Measurements from ENCODE around the gene BECN2.

BECN2 gene, protein sequence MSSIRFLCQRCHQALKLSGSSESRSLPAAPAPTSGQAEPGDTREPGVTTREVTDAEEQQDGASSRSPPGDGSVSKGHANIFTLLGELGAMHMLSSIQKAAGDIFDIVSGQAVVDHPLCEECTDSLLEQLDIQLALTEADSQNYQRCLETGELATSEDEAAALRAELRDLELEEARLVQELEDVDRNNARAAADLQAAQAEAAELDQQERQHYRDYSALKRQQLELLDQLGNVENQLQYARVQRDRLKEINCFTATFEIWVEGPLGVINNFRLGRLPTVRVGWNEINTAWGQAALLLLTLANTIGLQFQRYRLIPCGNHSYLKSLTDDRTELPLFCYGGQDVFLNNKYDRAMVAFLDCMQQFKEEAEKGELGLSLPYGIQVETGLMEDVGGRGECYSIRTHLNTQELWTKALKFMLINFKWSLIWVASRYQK

DNA sequence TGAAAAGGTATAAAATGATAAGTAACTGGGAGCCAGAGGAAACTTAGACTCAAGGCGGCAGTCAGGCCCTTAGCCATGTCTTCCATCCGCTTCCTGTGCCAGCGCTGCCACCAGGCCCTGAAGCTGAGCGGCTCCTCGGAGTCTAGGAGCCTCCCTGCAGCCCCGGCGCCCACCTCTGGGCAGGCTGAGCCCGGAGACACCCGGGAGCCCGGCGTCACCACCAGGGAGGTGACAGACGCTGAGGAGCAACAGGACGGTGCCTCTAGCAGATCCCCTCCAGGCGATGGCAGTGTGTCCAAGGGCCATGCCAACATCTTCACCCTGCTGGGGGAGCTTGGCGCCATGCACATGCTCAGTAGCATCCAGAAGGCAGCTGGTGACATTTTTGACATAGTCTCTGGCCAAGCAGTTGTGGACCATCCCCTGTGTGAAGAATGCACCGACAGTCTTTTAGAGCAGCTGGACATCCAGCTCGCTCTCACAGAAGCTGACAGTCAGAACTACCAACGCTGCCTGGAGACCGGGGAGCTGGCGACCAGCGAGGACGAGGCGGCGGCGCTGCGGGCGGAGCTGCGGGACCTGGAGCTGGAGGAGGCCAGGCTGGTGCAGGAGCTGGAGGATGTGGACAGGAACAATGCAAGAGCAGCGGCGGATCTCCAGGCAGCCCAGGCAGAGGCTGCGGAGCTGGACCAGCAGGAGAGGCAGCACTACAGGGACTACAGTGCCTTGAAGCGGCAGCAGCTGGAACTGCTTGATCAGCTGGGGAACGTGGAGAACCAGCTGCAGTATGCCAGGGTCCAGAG, at the start of gene BECN2:
Gene BECN2, plus strand, starts transcription at position 76 of the 803 bp plus-strand sequence. Its CDS starts 0 bp downstream, at position 76.
- no peak for DNase-seq (ENCODE audit: low spot score)

GRCh38 chr1:241916196-241916595, 41.4 kb upstream of the BECN2 start:
- no peak for DNase-seq (ENCODE audit: low spot score)

DNA sequence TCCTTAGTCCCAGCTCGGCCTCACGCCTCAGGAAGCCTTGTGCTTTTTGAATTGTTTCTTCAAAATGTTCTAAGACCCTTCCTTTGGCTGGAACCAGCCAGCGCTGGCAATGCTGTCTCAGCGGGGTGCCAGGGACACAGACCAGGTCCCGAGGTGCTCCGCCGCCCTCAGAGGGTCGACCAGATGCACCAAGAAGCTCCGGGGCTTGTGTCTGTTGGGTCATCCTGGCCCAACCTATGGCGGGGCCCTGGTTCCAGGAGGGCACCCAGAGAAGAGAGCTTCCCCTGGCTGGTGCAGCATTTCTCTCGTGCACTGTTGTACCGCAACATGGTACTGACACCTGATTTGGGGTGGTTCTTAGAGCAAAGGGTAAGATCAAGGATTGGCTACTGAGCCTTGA, 40.1 kb upstream of the BECN2 start:
- no peak for DNase-seq (ENCODE audit: low spot score)

- no peak for DNase-seq (ENCODE audit: low spot score)
These were observed 38.7 kb upstream of the BECN2 start for GRCh38 chr1:241918879-241919278.

- DNase-seq (ENCODE audit: low spot score): no peak
These were observed 33.3 kb upstream of the BECN2 start for GRCh38 chr1:241924080-241924808.

- DNase-seq (ENCODE audit: low spot score): no peak
These were observed 31.4 kb upstream of the BECN2 start for GRCh38 chr1:241926141-241926540.

GRCh38 chr1:241927321-241927720, 30.2 kb upstream of the BECN2 start:
- DNase-seq (ENCODE audit: low spot score): no peak

DNA sequence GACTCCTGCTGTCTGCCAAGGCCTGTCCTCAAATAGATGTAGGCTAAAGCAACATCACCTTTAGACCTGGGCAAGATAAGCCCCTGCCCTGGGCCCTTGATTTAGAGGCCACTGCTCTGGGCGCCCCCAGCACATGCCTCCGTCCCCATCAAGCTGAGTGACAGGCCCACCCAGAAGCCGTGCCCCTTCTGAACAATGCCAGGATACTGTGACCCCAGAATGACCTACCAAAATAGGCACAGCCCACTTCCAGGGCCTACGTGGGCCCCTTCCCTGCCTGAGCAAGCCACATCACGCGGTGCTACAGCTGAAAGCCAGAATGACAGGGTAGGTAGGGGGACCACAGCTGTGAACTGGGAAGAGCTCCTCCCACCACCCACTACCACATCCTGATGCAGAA, 24.7 kb upstream of the BECN2 start:
- no peak for DNase-seq (ENCODE audit: low spot score)

DNA sequence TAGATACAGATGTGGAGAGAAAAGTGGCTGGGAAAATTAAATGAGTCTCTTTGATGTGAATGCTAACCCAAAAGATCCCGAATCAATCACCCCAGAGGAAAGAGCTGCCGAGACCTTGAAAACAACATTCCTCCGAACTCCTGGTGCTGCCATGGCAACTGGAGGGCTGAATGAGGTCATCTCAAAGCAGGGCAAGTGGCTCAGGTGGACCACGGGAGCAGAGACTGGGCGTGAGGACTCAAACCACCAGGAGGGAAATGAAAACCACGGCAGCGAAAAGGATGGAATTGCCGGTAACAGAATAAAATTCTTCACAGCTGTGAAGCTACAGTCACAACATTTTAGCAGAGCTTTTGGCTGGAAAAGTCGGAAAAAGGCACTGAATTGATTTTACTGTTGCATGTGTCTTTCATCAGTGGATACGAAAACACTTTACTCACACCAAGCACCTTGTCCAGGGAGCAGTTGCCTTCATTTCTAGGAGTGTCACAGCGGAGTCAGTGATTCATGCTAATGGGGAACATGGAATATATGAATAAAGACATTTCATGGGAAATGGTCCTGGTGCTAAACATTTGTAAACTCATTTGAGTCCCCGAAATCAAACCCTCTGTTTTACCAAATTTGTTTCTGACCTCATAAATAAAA, 23.2 kb upstream of the BECN2 start:
- DNase-seq (ENCODE audit: low spot score): no peak

DNA sequence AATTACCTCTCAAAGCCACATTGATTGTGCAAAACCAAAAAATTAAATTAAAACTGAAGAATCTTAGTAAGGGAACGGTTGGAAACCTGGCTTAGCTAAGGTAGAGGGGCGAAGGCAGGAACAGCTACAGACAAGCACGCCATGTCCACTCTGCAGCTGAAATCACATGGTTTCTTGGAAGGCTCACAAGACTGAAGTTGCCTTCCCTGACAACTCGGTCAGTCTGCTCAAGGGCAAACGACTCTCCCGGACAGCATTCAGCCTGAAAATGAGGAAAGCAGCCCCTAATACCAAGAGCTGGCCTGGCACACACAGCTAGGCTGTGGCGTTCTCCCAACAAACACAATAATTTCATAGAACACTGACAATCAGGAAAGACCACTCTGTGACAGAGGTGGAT, 22.7 kb upstream of the BECN2 start:
- DNase-seq (ENCODE audit: low spot score): no peak

DNA sequence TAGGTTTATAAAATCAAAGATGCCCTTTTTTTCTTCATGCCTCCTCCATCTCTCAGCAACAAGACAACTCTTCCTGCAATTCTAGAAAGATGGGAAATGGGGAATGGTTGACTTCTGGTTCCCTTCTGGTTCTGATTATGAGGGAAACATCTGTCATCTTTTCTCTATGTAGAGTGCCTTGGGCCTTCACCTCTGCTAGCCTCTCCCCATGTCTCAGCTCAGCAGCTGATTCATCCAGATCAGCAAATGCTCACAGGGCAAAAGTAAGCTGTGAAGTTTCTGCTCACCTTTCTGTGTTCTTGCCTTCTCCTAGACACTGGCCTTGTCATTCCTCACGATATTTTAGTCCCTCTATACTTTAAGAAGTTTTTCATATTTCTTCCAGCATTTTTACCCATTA, 17.8 kb upstream of the BECN2 start:
- DNase-seq (ENCODE audit: low spot score): no peak

GRCh38 chr1:241942738-241943137, 14.8 kb upstream of the BECN2 start:
- no peak for DNase-seq (ENCODE audit: low spot score)

GRCh38 chr1:241944300-241944699, 13.3 kb upstream of the BECN2 start:
- no peak for DNase-seq (ENCODE audit: low spot score)

GRCh38 chr1:241947354-241947753, 10.2 kb upstream of the BECN2 start:
- no peak for DNase-seq (ENCODE audit: low spot score)

GRCh38 chr1:241950390-241950789, 7.2 kb upstream of the BECN2 start:
- DNase-seq (ENCODE audit: low spot score): no peak

DNA sequence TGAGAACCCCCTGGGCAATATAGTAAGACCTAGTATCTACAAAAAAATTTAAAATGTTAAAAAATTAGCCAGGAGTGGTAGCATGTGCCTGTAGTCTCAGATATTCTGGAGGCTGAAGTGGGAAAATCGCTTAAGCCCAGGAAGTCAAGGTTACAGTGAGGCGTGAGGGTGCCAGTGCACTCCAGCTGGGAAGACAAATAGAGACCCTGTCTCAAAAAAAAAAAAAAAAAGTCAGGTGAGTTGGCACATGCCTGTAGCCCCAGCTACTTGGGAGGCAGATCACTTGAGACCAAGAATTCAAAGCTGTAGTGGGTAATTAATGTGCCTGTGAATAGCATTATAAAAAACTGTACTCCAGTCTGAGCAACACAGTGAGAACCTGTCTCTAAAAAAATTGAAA, 4.6 kb downstream of the BECN2 start:
- no peak for DNase-seq (ENCODE audit: low spot score)

- no peak for DNase-seq (ENCODE audit: low spot score)
These were observed 6.2 kb downstream of the BECN2 start for GRCh38 chr1:241963722-241964121.

- DNase-seq (ENCODE audit: low spot score): no peak
These were observed 7.1 kb downstream of the BECN2 start for GRCh38 chr1:241964550-241965282.

- DNase-seq (ENCODE audit: low spot score): no peak
These were observed 11.0 kb downstream of the BECN2 start for GRCh38 chr1:241968611-241969010.

DNA sequence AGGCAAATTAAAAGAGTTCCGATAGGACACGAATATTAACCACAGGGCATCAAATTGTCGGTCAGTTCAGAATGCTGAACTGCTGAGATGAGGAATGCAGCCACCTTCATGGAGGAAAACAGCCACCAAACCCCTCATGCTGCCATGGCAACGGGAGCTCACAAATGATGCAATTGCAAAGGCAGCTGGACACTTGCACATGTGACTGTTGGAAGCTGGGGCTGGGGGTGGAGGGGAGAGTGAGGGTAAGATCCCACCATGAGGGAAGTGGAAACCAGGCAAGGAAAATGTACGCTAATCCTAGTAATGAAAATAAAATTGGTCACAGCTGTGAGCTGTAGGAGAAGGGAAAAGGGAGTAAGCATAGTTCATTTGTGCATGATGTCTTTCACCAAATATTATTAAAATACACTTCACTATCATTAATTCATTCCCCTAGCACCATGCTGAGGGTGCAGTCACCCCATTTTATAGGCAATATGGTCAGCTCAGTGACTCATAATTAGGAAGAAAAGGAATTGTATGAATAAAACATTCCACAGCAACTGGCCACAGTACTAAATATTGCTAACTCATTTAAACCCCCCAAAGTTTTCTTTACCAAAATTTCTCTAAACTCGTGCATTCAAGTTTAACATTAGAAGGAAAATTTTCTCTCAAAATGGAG, 15.3 kb downstream of the BECN2 start:
- DNase-seq (ENCODE audit: low spot score): no peak

- DNase-seq (ENCODE audit: low spot score): no peak
These were observed 18.7 kb downstream of the BECN2 start for GRCh38 chr1:241976229-241976628.

Measured in putamen (tissue), 1 donor.